ENCODE data around the gene CCNF.

GRCh38 chr16:2484898-2485508 lies 55.8 kb downstream of the CCNF start:
- TF ChIP-seq POLR2AphosphoS5 (IDR thresholded peaks at IDR 0.05; ENCODE audit: low read depth, low read length) = no peak
- TF ChIP-seq FOXP2 (optimal IDR thresholded peaks at IDR 0.05; ENCODE audit: borderline replicate concordance, extremely low read depth, extremely low read length, insufficient read depth) = no peak
- TF ChIP-seq TAF1 (IDR thresholded peaks at IDR 0.05; ENCODE audit: borderline replicate concordance, insufficient read depth, low read length) = no peak

Data from PFSK-1 (cell line).